Activated naive CD8-positive, alpha-beta T cell treated with anti-CD3 and anti-CD28 coated beads, Interleukin-2, amount 50 U/mL, for 24 hours (primary cell): ENCODE measurements around the gene NDUFS8.
A peak's percentile ranks its signal among the peaks of the same experiment; 100 is the strongest.
"Not testable (repeated sequence)": the region's sequence is repeated elsewhere in the genome, so short reads cannot be mapped to it uniquely, and the experiment has no call there.

Experiments
- ATAC-seq: fragments of 150-1000 bp; cut with Tn5 transposase; one replicate; pipeline ENCODE4 v1.10.0; 2021
- DNase-seq: peaks from one replicate; pipeline ENCODE4 v3.0.0; 2021
- H3K27ac Mint-ChIP-seq: one replicate; pipeline ENCODE4 v1.8.0; 2021; ENCODE audit warnings: mild to moderate bottlenecking, mixed read lengths
- H3K27me3 Mint-ChIP-seq: one replicate; pipeline ENCODE4 v1.8.0; 2021; ENCODE audit warnings: mixed read lengths
- H3K36me3 Mint-ChIP-seq: one replicate; pipeline ENCODE4 v1.8.0; 2021; ENCODE audit warnings: low read depth, mixed read lengths
- H3K4me1 Mint-ChIP-seq: one replicate; pipeline ENCODE4 v1.8.0; 2021; ENCODE audit warnings: mixed read lengths
- H3K4me3 Mint-ChIP-seq: one replicate; pipeline ENCODE4 v1.8.0; 2021; ENCODE audit warnings: mild to moderate bottlenecking, moderate library complexity, mixed read lengths
- H3K9me3 Mint-ChIP-seq: one replicate; pipeline ENCODE4 v1.8.0; 2021; ENCODE audit warnings: mixed read lengths

NDUFS8 gene

GRCh38 chr11:68030318-68031143 lies at the start of gene NDUFS8:
TSS of gene NDUFS8 (plus strand) at chr11:68030681. CDS start at chr11:68032152, 1,471 bp downstream.
- Mint-ChIP-seq H3K36me3 (peaks cover 5% of the 10 kb centered on the region), H3K9me3 (no peaks in the 10 kb centered on the region), H3K27me3 (no peaks in the 10 kb centered on the region), H3K4me3 (peak within 1 kb of the TSS; percentile 95), H3K4me1 (peaks cover 37% of the 10 kb centered on the region), H3K27ac (peak within 1 kb of the TSS; percentile 95)
- DNase-seq, result peak; percentile 97
- peak; percentile 97 for ATAC-seq

- H3K27ac Mint-ChIP-seq, H3K9me3 Mint-ChIP-seq, ATAC-seq, DNase-seq, H3K36me3 Mint-ChIP-seq, H3K4me1 Mint-ChIP-seq, H3K27me3 Mint-ChIP-seq, H3K4me3 Mint-ChIP-seq: not testable (repeated sequence)
Measured at GRCh38 chr11:67981226-67981625, 49.3 kb upstream of the NDUFS8 start.

- H3K36me3 Mint-ChIP-seq, H3K9me3 Mint-ChIP-seq, H3K4me1 Mint-ChIP-seq, H3K27ac Mint-ChIP-seq, ATAC-seq, H3K27me3 Mint-ChIP-seq, H3K4me3 Mint-ChIP-seq, DNase-seq: not testable (repeated sequence)
Measured at GRCh38 chr11:67982255-67982857, 48.1 kb upstream of the NDUFS8 start.

GRCh38 chr11:67983951-67984350 lies 46.5 kb upstream of the NDUFS8 start:
- no peaks in the 10 kb centered on the region for H3K9me3 Mint-ChIP-seq
- no peaks in the 10 kb centered on the region for H3K4me1 Mint-ChIP-seq
- no peak overlapping the region for H3K4me3 Mint-ChIP-seq
- H3K27ac Mint-ChIP-seq, result no peak overlapping the region
- no peaks in the 10 kb centered on the region for H3K36me3 Mint-ChIP-seq
- H3K27me3 Mint-ChIP-seq, result peaks cover 3% of the 10 kb centered on the region
- no peak for ATAC-seq
- DNase-seq, result no peak

- H3K4me3 Mint-ChIP-seq, DNase-seq, ATAC-seq, H3K4me1 Mint-ChIP-seq, H3K9me3 Mint-ChIP-seq, H3K27ac Mint-ChIP-seq, H3K27me3 Mint-ChIP-seq, H3K36me3 Mint-ChIP-seq: not testable (repeated sequence)
Measured at GRCh38 chr11:67985302-67985701, 45.2 kb upstream of the NDUFS8 start.

- not testable (repeated sequence) for H3K36me3 Mint-ChIP-seq, H3K4me1 Mint-ChIP-seq, H3K9me3 Mint-ChIP-seq, H3K27ac Mint-ChIP-seq, H3K4me3 Mint-ChIP-seq, ATAC-seq, DNase-seq, H3K27me3 Mint-ChIP-seq
Measured at GRCh38 chr11:67990546-67991346, 39.7 kb upstream of the NDUFS8 start.

GRCh38 chr11:67991347-67992121 lies 38.9 kb upstream of the NDUFS8 start:
- not testable (repeated sequence) for DNase-seq, H3K27me3 Mint-ChIP-seq, H3K4me3 Mint-ChIP-seq, H3K36me3 Mint-ChIP-seq, H3K27ac Mint-ChIP-seq, H3K4me1 Mint-ChIP-seq, ATAC-seq, H3K9me3 Mint-ChIP-seq

- not testable (repeated sequence) for H3K9me3 Mint-ChIP-seq, H3K4me3 Mint-ChIP-seq, H3K27me3 Mint-ChIP-seq, H3K36me3 Mint-ChIP-seq, ATAC-seq, H3K27ac Mint-ChIP-seq
- H3K4me1 Mint-ChIP-seq, result peaks cover 23% of the 10 kb centered on the region
- peak; percentile 27 for DNase-seq
Measured at GRCh38 chr11:67993821-67994220, 36.7 kb upstream of the NDUFS8 start.

GRCh38 chr11:67994387-67994786 lies 36.1 kb upstream of the NDUFS8 start:
- H3K36me3 Mint-ChIP-seq, H3K9me3 Mint-ChIP-seq, H3K27ac Mint-ChIP-seq, ATAC-seq, H3K27me3 Mint-ChIP-seq, H3K4me3 Mint-ChIP-seq, DNase-seq: not testable (repeated sequence)
- H3K4me1 Mint-ChIP-seq, result peaks cover 23% of the 10 kb centered on the region

GRCh38 chr11:67995129-67995528 lies 35.4 kb upstream of the NDUFS8 start:
- DNase-seq, H3K4me3 Mint-ChIP-seq, H3K36me3 Mint-ChIP-seq, H3K9me3 Mint-ChIP-seq, H3K27ac Mint-ChIP-seq, ATAC-seq, H3K27me3 Mint-ChIP-seq: not testable (repeated sequence)
- H3K4me1 Mint-ChIP-seq, result peaks cover 23% of the 10 kb centered on the region

- not testable (repeated sequence) for DNase-seq, H3K27me3 Mint-ChIP-seq, H3K27ac Mint-ChIP-seq, H3K9me3 Mint-ChIP-seq, H3K36me3 Mint-ChIP-seq, H3K4me3 Mint-ChIP-seq, ATAC-seq
- peaks cover 23% of the 10 kb centered on the region for H3K4me1 Mint-ChIP-seq
Measured at GRCh38 chr11:67995579-67995978, 34.9 kb upstream of the NDUFS8 start.

- H3K4me1 Mint-ChIP-seq, result peaks cover 23% of the 10 kb centered on the region
Measured at GRCh38 chr11:67996051-67996450, 34.4 kb upstream of the NDUFS8 start.

GRCh38 chr11:67996622-67997474 lies 33.6 kb upstream of the NDUFS8 start:
- peak; percentile 57 for DNase-seq

More at GRCh38 chr11:67996051-67996450, 34.4 kb upstream of the NDUFS8 start:
- ATAC-seq (no peak), DNase-seq (no peak)
- H3K36me3 Mint-ChIP-seq, result peaks cover 4% of the 10 kb centered on the region
- H3K27ac Mint-ChIP-seq, result no peak overlapping the region
- H3K4me3 Mint-ChIP-seq, result no peak overlapping the region
- peaks cover 2% of the 10 kb centered on the region for H3K27me3 Mint-ChIP-seq
- no peaks in the 10 kb centered on the region for H3K9me3 Mint-ChIP-seq

More at GRCh38 chr11:67996622-67997474, 33.6 kb upstream of the NDUFS8 start:
- Mint-ChIP-seq H3K4me1 (peaks cover 23% of the 10 kb centered on the region), H3K9me3 (no peaks in the 10 kb centered on the region), H3K27ac (no peak overlapping the region), H3K4me3 (no peak overlapping the region), H3K36me3 (peaks cover 4% of the 10 kb centered on the region), H3K27me3 (peaks cover under 1% of the 10 kb centered on the region)
- peak; percentile 64 for ATAC-seq
